NCI-H748 (cell line): Measurements from ENCODE around the gene ZNF280D.
"Not testable (repeated sequence)": the region's sequence is repeated elsewhere in the genome, so short reads cannot be mapped to it uniquely, and the experiment has no call there.

ENCODE experiments used
- DNase-seq: peaks from one replicate; lab custom pipeline; 2025; ENCODE audit not compliant: unreplicated experiment; lab: John Stamatoyannopoulos, UW

ZNF280D gene

GRCh38 chr15:56733136-56734012 is at the start of gene ZNF280D:
TSS of gene ZNF280D (minus strand) at chr15:56733509. CDS start at chr15:56707109, 26,400 bp downstream.
- peak; percentile 79 for DNase-seq

GRCh38 chr15:56782306-56782705 is 49.0 kb upstream of the ZNF280D start:
- no peak for DNase-seq

GRCh38 chr15:56781666-56782065 is 48.4 kb upstream of the ZNF280D start:
- DNase-seq = no peak

GRCh38 chr15:56780102-56780725 is 46.9 kb upstream of the ZNF280D start:
- DNase-seq = not testable (repeated sequence)

- not testable (repeated sequence) for DNase-seq
Observed at GRCh38 chr15:56779449-56779848, 46.1 kb upstream of the ZNF280D start.

- no peak for DNase-seq
Observed at GRCh38 chr15:56778761-56779160, 45.5 kb upstream of the ZNF280D start.

- no peak for DNase-seq
Observed at GRCh38 chr15:56776839-56777238, 43.5 kb upstream of the ZNF280D start.

GRCh38 chr15:56775641-56776040 is 42.3 kb upstream of the ZNF280D start:
- no peak for DNase-seq

GRCh38 chr15:56774356-56774755 is 41.0 kb upstream of the ZNF280D start:
- no peak for DNase-seq

GRCh38 chr15:56772868-56773639 is 39.7 kb upstream of the ZNF280D start:
- DNase-seq = peak; percentile 29

GRCh38 chr15:56770173-56770572 is 36.9 kb upstream of the ZNF280D start:
- DNase-seq = no peak

- DNase-seq = no peak
Observed at GRCh38 chr15:56767315-56767714, 34.0 kb upstream of the ZNF280D start.

- DNase-seq = no peak
Observed at GRCh38 chr15:56765251-56765650, 31.9 kb upstream of the ZNF280D start.

- DNase-seq = no peak
Observed at GRCh38 chr15:56763141-56763895, 30.0 kb upstream of the ZNF280D start.

GRCh38 chr15:56760186-56760585 is 26.9 kb upstream of the ZNF280D start:
- DNase-seq = no peak

- DNase-seq = no peak
Observed at GRCh38 chr15:56759450-56759845, 26.1 kb upstream of the ZNF280D start.

- DNase-seq = no peak
Observed at GRCh38 chr15:56758770-56759449, 25.6 kb upstream of the ZNF280D start.

GRCh38 chr15:56757875-56758274 is 24.6 kb upstream of the ZNF280D start:
- no peak for DNase-seq

GRCh38 chr15:56754772-56755370 is 21.6 kb upstream of the ZNF280D start:
- no peak for DNase-seq

- no peak for DNase-seq
Observed at GRCh38 chr15:56752986-56753385, 19.7 kb upstream of the ZNF280D start.
